Loucy (cell line): ENCODE measurements around the gene SPSB1.
A peak's percentile ranks its signal among the peaks of the same experiment; 100 is the strongest.

ENCODE experiments used
- H2AFZ ChIP-seq: fragments of 200-600 bp; sonication (generic); 2 replicates; pipeline ENCODE4 v1.6.0; 2016; ENCODE audit warnings: antibody characterized with exemption, mild to moderate bottlenecking, low read length, moderate library complexity
- H3F3A ChIP-seq: fragments of 200-600 bp; 2 replicates; pipeline ENCODE4 v1.6.0; 2016; ENCODE audit warnings: antibody characterized with exemption, low read depth, mild to moderate bottlenecking
- H3K27me3 ChIP-seq: fragments of 200-600 bp; sonication (generic); 2 replicates; pipeline ENCODE4 v1.6.1; 2014; ENCODE audit warnings: low read length, mild to moderate bottlenecking; ENCODE audit not compliant: insufficient read depth, poor library complexity, severe bottlenecking
- H3K36me3 ChIP-seq: fragments of 200-600 bp; sonication (generic); 2 replicates; pipeline ENCODE4 v1.6.1; 2016; ENCODE audit warnings: low read length; ENCODE audit not compliant: insufficient read depth
- H3K4me1 ChIP-seq: fragments of 200-600 bp; sonication (generic); 2 replicates; pipeline ENCODE4 v1.5.1; 2014; ENCODE audit warnings: low read length, mild to moderate bottlenecking; ENCODE audit not compliant: insufficient read depth, poor library complexity, severe bottlenecking
- H3K4me2 ChIP-seq: fragments of 200-600 bp; sonication (generic); 2 replicates; pipeline ENCODE4 v1.6.0; 2014; ENCODE audit warnings: antibody characterized with exemption, low read length, low read depth, mild to moderate bottlenecking; ENCODE audit not compliant: poor library complexity, severe bottlenecking
- H3K4me3 ChIP-seq: fragments of 200-600 bp; sonication (generic); 2 replicates; pipeline ENCODE4 v1.5.1; 2014; ENCODE audit warnings: low read length, mild to moderate bottlenecking, mixed read lengths; ENCODE audit not compliant: poor library complexity, severe bottlenecking
- H3K79me2 ChIP-seq: fragments of 200-600 bp; sonication (generic); 2 replicates; pipeline ENCODE4 v1.6.1; 2014; ENCODE audit warnings: low read length; ENCODE audit not compliant: insufficient read depth
- H3K9ac ChIP-seq: fragments of 200-600 bp; sonication (generic); 2 replicates; pipeline ENCODE4 v1.6.0; 2014; ENCODE audit warnings: mild to moderate bottlenecking, low read depth, low read length, moderate library complexity; ENCODE audit not compliant: poor library complexity, severe bottlenecking
- H3K9me2 ChIP-seq: fragments of 200-600 bp; sonication (generic); replicated peaks from 2 replicates; pipeline ENCODE4 v1.6.1; 2016; ENCODE audit warnings: low read depth, low read length, mixed read lengths
- H3K9me3 ChIP-seq: fragments of 200-600 bp; sonication (generic); 2 replicates; pipeline ENCODE4 v1.6.1; 2014; ENCODE audit warnings: mild to moderate bottlenecking, antibody characterized with exemption, low read length, low read depth; ENCODE audit not compliant: insufficient read depth
- H4K20me1 ChIP-seq: fragments of 200-600 bp; sonication (generic); 2 replicates; pipeline ENCODE4 v1.6.0; 2014; ENCODE audit warnings: antibody characterized with exemption, low read length, mild to moderate bottlenecking; ENCODE audit not compliant: insufficient read depth, poor library complexity, severe bottlenecking
- CTCF ChIP-seq: fragments of 200-600 bp; sonication (generic); conservative IDR thresholded peaks from 2 replicates; pipeline ENCODE4 v1.5.1; 2014; ENCODE audit warnings: mild to moderate bottlenecking, antibody characterized with exemption, low read length
- EZH2phosphoT487 ChIP-seq: fragments of 200-600 bp; IDR thresholded peaks from 2 replicates; pipeline ENCODE4 v1.6.1; 2018; ENCODE audit warnings: antibody characterized with exemption, mild to moderate bottlenecking, moderate library complexity, borderline replicate concordance

SPSB1 gene

GRCh38 chr1:9295884-9296283, 3.2 kb downstream of the SPSB1 start:
- Histone ChIP-seq H3K4me1 (peaks cover 60% of the 10 kb centered on the region), H3F3A (0 out of 2 replicates have a peak, but pooled peaks cover 4% of the 10 kb centered on the region), H3K36me3 (no peaks in the 10 kb centered on the region), H3K79me2 (peaks cover 75% of the 10 kb centered on the region), H3K9me2 (no peaks in the 10 kb centered on the region), H3K9me3 (no peaks in the 10 kb centered on the region), H4K20me1 (peaks cover 64% of the 10 kb centered on the region), H3K9ac (peak overlapping the region; percentile 80), H2AFZ (no peak overlapping the region), H3K4me3 (peak overlapping the region; percentile 96), H3K4me2 (peak overlapping the region; percentile 100), H3K27me3 (no peaks in the 10 kb centered on the region)
- TF ChIP-seq CTCF: no peak
- TF ChIP-seq EZH2phosphoT487: no peak

- Histone ChIP-seq H3K79me2 (peaks cover 85% of the 10 kb centered on the region), H3K9ac (peak overlapping the region; percentile 80), H3K27me3 (no peaks in the 10 kb centered on the region), H3F3A (no peaks in the 10 kb centered on the region), H3K9me2 (no peaks in the 10 kb centered on the region), H3K9me3 (no peaks in the 10 kb centered on the region), H4K20me1 (peaks cover 73% of the 10 kb centered on the region), H2AFZ (no peak overlapping the region), H3K4me2 (peak overlapping the region; percentile 100), H3K4me1 (peaks cover 64% of the 10 kb centered on the region), H3K36me3 (peaks cover 2% of the 10 kb centered on the region; the same call in 1 of the 2 replicates), H3K4me3 (peak overlapping the region; percentile 96)
- TF ChIP-seq EZH2phosphoT487 (no peak), CTCF (no peak)
These were observed 4.2 kb downstream of the SPSB1 start for GRCh38 chr1:9296850-9297249.

- H3K36me3 ChIP-seq: peaks cover 4% of the 10 kb centered on the region; the same call in 1 of the 2 replicates
- peaks cover 83% of the 10 kb centered on the region for H4K20me1 ChIP-seq
- no peaks in the 10 kb centered on the region for H3K27me3 ChIP-seq
- H3F3A ChIP-seq: no peaks in the 10 kb centered on the region
- H3K4me3 ChIP-seq: peak overlapping the region; percentile 96
- H3K4me1 ChIP-seq: peaks cover 72% of the 10 kb centered on the region
- no peak overlapping the region for H3K9ac ChIP-seq
- H3K9me2 ChIP-seq: no peaks in the 10 kb centered on the region
- no peak overlapping the region for H2AFZ ChIP-seq
- H3K9me3 ChIP-seq: no peaks in the 10 kb centered on the region
- TF ChIP-seq CTCF (no peak), EZH2phosphoT487 (no peak)
- peaks cover 95% of the 10 kb centered on the region for H3K79me2 ChIP-seq
- H3K4me2 ChIP-seq: peak overlapping the region; percentile 100
These were observed 5.1 kb downstream of the SPSB1 start for GRCh38 chr1:9297831-9298230.
